Measurements from ENCODE around the gene MED13L. TPM values are rescaled to one million over a fixed set of nuclear protein-coding genes. Genes with fewer than 3 reads are reported as not detected.

The MED13L gene
- total and polyA plus RNA-seq, 9 donors: 47.8 to 198 (median 156) TPM

DNA sequence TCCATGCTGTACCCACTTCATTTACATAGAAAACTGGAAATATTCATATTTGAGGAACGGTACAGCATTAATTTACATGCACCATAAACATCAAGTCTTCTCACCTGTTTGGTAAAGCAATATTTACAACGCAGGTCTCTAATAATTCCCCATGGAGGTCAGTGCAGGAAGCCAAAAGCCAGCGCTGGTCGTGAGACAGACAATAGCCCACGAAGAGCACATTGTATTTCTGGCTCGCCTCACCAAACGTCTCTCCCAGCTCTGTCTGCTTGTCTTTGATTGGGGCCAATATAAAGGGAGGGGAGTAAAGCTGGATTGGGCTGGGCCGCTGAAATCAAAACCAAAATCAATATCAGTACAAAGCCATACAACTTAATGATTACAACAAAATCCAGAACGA lies 302.1 kb downstream of the MED13L start:
- Histone ChIP-seq H3K27me3 (no peaks in the 10 kb centered on the region), H3K4me1 (ENCODE audit: insufficient read depth) (no peaks in the 10 kb centered on the region), H3K36me3 (no peaks in the 10 kb centered on the region), H3K9me3 (no peaks in the 10 kb centered on the region), H3K4me3 (no peak overlapping the region), H3K27ac (no peak overlapping the region)
- intact Hi-C loops (cut with DNase I): no loop called here
- TF ChIP-seq, protein P1, sequence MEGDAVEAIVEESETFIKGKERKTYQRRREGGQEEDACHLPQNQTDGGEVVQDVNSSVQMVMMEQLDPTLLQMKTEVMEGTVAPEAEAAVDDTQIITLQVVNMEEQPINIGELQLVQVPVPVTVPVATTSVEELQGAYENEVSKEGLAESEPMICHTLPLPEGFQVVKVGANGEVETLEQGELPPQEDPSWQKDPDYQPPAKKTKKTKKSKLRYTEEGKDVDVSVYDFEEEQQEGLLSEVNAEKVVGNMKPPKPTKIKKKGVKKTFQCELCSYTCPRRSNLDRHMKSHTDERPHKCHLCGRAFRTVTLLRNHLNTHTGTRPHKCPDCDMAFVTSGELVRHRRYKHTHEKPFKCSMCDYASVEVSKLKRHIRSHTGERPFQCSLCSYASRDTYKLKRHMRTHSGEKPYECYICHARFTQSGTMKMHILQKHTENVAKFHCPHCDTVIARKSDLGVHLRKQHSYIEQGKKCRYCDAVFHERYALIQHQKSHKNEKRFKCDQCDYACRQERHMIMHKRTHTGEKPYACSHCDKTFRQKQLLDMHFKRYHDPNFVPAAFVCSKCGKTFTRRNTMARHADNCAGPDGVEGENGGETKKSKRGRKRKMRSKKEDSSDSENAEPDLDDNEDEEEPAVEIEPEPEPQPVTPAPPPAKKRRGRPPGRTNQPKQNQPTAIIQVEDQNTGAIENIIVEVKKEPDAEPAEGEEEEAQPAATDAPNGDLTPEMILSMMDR (IDR thresholded peaks at IDR 0.05): no peak
- no peak for TF ChIP-seq POLR2A (IDR thresholded peaks at IDR 0.05)
- TF ChIP-seq EP300 (IDR thresholded peaks at IDR 0.05): no peak
- WGBS, 3 donors: 84 to 90% (median 85%) methylated on average over 9 of the region's 9 CpGs
- DNase-seq: no peak

DNA sequence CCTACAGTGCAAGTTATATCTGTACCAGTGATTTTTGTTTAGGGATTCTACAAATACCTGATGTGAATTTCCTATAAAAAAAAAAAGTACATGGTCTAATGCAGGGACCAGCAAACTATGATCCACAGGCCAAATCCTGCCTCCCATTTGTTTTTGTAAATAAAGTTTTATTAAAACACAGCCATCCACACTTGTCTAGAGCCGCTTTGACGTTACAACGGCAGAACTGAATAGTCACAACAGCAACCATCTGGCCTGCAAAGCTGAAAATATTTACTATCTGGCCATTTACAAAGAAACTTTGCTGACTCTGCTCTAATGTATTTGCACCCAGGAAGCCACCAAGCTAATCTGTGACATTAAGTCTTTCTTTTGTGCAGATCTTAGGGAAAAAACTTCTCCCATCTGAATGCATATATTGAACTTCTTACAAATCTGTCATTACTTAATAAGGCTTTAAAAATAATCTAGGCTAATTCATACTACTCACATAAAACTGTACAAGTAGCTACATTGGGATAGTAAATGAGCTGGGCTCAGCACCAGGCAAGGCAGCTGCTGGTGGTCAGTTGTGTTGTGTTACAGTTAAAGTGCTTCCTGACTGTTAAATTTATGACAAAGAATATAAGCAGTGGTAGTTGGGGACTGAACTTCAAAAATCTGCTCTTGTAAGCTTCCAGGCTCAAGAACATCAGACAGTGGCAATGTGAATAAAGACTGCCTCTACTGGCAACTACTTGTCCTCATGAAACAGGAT lies 303.3 kb downstream of the MED13L start:
- TF ChIP-seq EP300 (IDR thresholded peaks at IDR 0.05) (no peak), POLR2A (IDR thresholded peaks at IDR 0.05) (no peak)
- TF ChIP-seq, protein P1 (IDR thresholded peaks at IDR 0.05): no peak
- intact Hi-C loops (cut with DNase I): no loop called here
- H3K27me3 ChIP-seq: no peaks in the 10 kb centered on the region
- H3K36me3 ChIP-seq: no peaks in the 10 kb centered on the region
- H3K4me1 ChIP-seq (ENCODE audit: insufficient read depth): no peaks in the 10 kb centered on the region
- DNase-seq: no peak
- no peak overlapping the region for H3K4me3 ChIP-seq
- H3K27ac ChIP-seq: no peak overlapping the region
- H3K9me3 ChIP-seq: no peaks in the 10 kb centered on the region
- WGBS, 3 donors: 68 to 88% (median 84%) methylated on average over 3 of the region's 3 CpGs

DNA sequence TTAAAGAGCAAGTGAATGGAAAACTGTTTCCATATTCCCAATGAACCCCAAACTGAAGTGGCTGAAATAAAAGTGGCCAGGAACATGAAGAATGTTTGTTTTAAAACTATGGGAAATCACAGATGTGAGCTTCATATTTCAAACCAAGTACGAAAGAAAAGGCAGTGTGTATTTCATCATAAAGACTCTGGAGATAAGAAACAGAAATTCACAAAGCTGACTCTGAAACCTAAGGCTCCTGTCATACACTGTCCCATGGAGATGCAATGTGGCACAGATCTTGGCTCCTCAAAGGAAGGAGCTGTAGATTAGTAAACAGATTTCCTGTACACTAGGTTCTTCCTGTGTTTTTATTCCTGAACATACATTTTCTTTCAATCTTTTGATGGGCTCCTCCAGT lies 304.4 kb downstream of the MED13L start:
- TF ChIP-seq POLR2A (IDR thresholded peaks at IDR 0.05): no peak
- TF ChIP-seq, protein P1 (IDR thresholded peaks at IDR 0.05): no peak
- TF ChIP-seq EP300 (IDR thresholded peaks at IDR 0.05): no peak
- WGBS, 3 donors: 22 to 30% (median 26%) methylated on average over 1 of the region's 1 CpG
- intact Hi-C loops (cut with DNase I): no loop called here
- no peaks in the 10 kb centered on the region for H3K27me3 ChIP-seq
- no peak for DNase-seq
- no peak overlapping the region for H3K4me3 ChIP-seq
- H3K36me3 ChIP-seq: no peaks in the 10 kb centered on the region
- no peaks in the 10 kb centered on the region for H3K9me3 ChIP-seq
- no peak overlapping the region for H3K27ac ChIP-seq
- no peaks in the 10 kb centered on the region for H3K4me1 ChIP-seq (ENCODE audit: insufficient read depth)

DNA sequence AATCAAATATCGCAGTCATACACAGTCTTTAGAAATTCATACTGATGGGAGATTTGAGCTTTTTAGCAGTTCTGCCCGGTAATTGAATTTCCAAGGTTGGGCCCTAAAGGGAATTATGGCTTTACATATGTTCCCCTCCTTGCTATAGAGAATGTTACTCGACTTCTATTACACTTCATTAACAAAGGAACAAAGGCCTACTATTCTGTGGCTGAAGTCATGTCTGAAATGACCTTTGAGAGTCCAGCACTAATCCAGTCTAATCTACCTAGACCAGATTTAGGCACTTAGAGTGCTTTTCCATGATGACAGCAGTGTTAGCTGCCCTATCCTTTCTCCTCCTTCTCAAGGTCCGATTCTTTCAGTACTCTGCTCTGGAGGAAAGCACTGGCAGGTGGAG lies 305.3 kb downstream of the MED13L start:
- 94 to 97% (median 94%) methylated on average over 4 of the region's 4 CpGs for WGBS, 3 donors
- no peak for DNase-seq
- TF ChIP-seq, protein P1 (IDR thresholded peaks at IDR 0.05): no peak
- TF ChIP-seq POLR2A (IDR thresholded peaks at IDR 0.05): no peak
- TF ChIP-seq EP300 (IDR thresholded peaks at IDR 0.05): no peak

More for the DNA sequence above, 305.3 kb downstream of the MED13L start:
- no peak overlapping the region for H3K4me3 ChIP-seq
- H3K9me3 ChIP-seq: no peaks in the 10 kb centered on the region
- no peak overlapping the region for H3K27ac ChIP-seq
- H3K27me3 ChIP-seq: no peaks in the 10 kb centered on the region
- intact Hi-C loops (cut with DNase I): no loop called here
- H3K4me1 ChIP-seq (ENCODE audit: insufficient read depth): no peaks in the 10 kb centered on the region
- H3K36me3 ChIP-seq: no peaks in the 10 kb centered on the region
